Measurements from ENCODE around the gene PPP1R13B.

Gene PPP1R13B

DNA sequence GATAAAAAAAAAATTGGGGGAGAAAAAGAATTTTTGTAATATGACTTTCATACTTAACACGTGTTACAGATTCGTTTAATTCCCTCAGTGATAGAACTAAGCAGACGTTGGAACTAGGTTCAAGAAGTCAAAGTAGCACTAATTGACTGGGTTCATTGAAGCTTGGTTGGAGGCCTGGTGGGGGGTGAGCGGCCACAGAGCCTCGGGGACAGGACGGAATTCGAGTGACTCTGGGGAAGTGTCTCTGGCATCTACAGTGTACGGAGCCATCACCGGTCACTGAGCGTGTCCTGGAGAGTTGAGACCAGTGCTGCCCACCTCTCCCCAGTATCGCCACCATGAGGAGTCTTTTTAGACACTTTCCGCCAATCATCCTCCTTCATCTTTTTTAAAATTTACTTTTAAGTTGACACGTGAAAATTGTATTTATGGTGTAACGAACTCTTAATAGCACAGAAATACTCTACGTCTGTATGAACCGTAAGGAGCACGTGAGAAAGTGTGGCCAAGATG is 130.4 kb downstream of the PPP1R13B start:
- WGBS, 2 experiments (ENCODE audit: insufficient coverage in 2 of 2), result 73 to 74% methylated on average over 12 to 13 of the region's 17 CpGs
- no peaks in the 10 kb centered on the region for H3K9me3 ChIP-seq (ENCODE audit: control insufficient read depth, low read length)

DNA sequence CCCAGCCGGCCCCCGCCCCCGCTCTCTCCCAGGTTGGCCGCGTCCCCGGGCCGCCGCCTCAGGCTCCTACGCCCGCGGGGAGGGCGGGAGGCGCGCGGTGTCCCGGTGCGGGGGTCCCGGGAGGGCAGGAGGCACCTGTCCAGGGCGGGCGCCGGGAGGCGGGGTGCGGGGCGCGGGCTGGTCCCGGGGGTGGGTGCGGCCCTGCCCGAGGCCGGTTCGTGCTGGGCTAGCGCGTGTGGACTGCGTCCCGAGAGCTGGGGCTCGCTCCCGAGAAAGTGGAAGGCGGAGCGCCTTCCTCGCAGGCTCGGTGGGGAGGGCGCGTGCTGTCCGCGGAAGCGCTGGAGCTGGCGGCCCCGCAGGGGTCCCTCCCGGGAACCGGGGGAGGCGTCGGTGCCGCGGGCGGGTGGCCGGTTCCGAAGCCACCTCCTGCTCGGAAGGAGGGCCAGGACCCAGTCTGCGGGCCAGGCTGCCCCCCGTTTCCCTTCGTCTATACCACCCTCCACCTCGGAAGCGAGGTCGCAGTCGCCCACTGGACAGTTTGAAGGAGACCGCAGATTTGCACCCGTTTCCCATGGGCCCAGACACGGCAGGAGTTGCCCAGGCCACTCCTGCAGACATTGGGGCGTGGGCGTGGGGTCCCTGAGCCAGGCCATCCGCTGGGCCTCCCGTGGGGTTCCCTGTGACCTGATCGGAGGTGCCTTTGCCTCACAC is 131.1 kb downstream of the PPP1R13B start:
- Histone ChIP-seq H3K9me3 (ENCODE audit: control insufficient read depth, low read length) (no peaks in the 10 kb centered on the region), H3K4me3 (ENCODE audit: extremely low read depth, insufficient read depth, low read length, poor library complexity, severe bottlenecking) (peak overlapping the region; percentile 67), H3K4me1 (ENCODE audit: control insufficient read depth, insufficient read depth, low read length, poor library complexity, severe bottlenecking) (peaks cover 14% of the 10 kb centered on the region), H3K27ac (ENCODE audit: low read depth, low read length, severe bottlenecking) (no peak overlapping the region), H3K36me3 (ENCODE audit: control insufficient read depth, insufficient read depth, low read length) (peaks cover 23% of the 10 kb centered on the region)
- WGBS, 2 experiments (ENCODE audit: insufficient coverage in 2 of 2), result 3 to 5% methylated on average over 40 to 59 of the region's 72 CpGs

More for the DNA sequence above, 130.4 kb downstream of the PPP1R13B start:
- Histone ChIP-seq H3K4me3 (ENCODE audit: extremely low read depth, insufficient read depth, low read length, poor library complexity, severe bottlenecking) (peak overlapping the region; percentile 67), H3K36me3 (ENCODE audit: control insufficient read depth, insufficient read depth, low read length) (peaks cover 23% of the 10 kb centered on the region), H3K4me1 (ENCODE audit: control insufficient read depth, insufficient read depth, low read length, poor library complexity, severe bottlenecking) (peaks cover 14% of the 10 kb centered on the region), H3K27ac (ENCODE audit: low read depth, low read length, severe bottlenecking) (no peak overlapping the region)

DNA sequence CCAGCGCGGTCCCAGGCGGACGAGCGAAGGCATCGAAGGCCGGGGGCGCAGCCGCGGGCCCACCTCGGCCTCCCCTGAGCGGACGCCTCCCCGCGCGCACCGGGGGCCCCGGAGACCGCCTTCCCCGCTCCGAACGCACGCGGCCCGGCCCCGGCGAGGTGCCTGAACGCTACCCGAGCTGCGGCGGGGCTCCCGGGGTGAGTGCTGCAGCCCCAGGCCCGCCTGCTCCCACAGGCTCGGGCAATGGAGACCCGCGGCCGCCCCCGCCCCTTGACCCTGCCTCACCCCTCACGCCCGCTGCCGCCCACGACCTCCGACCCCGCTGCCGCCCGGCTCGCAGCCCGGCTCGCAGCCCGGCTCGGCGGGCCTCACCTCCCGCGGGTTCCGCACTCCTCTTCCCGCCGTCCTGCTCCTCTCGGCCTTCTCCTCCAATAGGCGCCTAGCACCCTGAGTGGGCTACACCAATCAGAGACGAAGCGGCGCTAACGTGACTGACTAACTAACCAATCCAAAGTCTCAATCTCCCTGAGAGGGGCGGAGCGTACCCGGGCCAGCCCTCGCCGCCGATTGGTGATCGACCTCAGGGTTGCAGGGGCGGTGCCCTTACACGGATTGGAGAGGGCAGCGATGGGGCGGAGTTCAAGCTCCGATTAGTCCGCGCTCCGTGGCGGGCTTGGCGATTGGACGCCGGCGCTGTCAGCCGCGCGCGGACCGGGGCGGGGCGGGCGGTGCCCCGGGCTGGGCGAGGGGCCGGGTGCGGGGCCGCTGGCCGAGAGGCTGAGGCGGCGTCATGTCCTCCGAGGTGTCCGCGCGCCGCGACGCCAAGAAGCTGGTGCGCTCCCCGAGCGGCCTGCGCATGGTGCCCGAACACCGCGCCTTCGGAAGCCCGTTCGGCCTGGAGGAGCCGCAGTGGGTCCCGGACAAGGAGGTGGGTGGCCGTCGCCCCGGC is 132.0 kb downstream of the PPP1R13B start, which contains the start of the genes XRCC3 and ZFYVE21:
Gene XRCC3 (minus strand): TSS at position 400 of the 949 bp plus-strand sequence. CDS start 4,364 bp downstream, outside the sequence.
Gene ZFYVE21 (plus strand): TSS at position 759 of the 949 bp plus-strand sequence. CDS start 32 bp downstream, at position 791.
- Histone ChIP-seq H3K9me3 (ENCODE audit: control insufficient read depth, low read length) (no peaks in the 10 kb centered on the region), H3K27ac (ENCODE audit: low read depth, low read length, severe bottlenecking) (peak within 1 kb of the TSS; percentile 49), H3K4me1 (ENCODE audit: control insufficient read depth, insufficient read depth, low read length, poor library complexity, severe bottlenecking) (peaks cover 18% of the 10 kb centered on the region), H3K36me3 (ENCODE audit: control insufficient read depth, insufficient read depth, low read length) (peaks cover 28% of the 10 kb centered on the region), H3K4me3 (ENCODE audit: extremely low read depth, insufficient read depth, low read length, poor library complexity, severe bottlenecking) (peak within 1 kb of the TSS; percentile 67)
- 1% methylated on average over 77 to 79 of the region's 121 CpGs for WGBS, 2 experiments (ENCODE audit: insufficient coverage in 2 of 2)

DNA sequence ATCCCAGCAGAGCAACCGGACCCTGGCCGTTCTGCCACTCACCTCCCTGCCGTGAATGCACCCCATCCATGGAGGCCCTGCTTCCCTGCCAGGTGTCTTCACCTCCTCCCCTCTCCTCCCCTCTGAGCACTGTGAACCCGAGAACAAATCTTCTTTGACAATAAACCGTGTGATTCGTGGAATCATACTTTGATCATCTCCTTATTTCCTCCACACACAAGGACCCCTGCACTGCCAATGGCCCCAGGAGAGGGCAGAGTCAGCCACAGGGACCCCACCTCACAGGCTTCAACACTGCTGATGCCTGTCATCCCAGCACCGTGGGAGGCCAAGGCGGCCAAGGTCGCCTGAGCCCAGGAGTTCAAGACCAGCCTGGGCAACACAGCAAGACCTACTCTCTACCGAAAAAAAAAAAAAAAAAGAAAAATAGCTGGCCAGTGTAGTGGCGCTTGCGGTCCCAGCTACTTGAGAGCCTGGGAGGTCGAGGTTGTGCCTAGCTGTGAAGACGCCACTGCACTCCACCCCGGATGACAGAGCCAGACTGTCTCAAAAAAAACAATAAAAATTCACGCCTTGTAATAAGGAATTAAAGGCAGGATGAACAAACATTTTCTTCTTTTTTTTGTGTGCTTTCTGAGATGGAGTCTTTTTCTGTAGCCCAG is 133.2 kb downstream of the PPP1R13B start:
- Histone ChIP-seq H3K4me3 (ENCODE audit: extremely low read depth, insufficient read depth, low read length, poor library complexity, severe bottlenecking) (peak overlapping the region; percentile 63), H3K4me1 (ENCODE audit: control insufficient read depth, insufficient read depth, low read length, poor library complexity, severe bottlenecking) (peaks cover 18% of the 10 kb centered on the region), H3K27ac (ENCODE audit: low read depth, low read length, severe bottlenecking) (no peak overlapping the region), H3K36me3 (ENCODE audit: control insufficient read depth, insufficient read depth, low read length) (peaks cover 29% of the 10 kb centered on the region), H3K9me3 (ENCODE audit: control insufficient read depth, low read length) (no peaks in the 10 kb centered on the region)
- WGBS, 2 experiments (ENCODE audit: insufficient coverage in 2 of 2), result 83 to 84% methylated on average over 13 to 15 of the region's 16 CpGs

DNA sequence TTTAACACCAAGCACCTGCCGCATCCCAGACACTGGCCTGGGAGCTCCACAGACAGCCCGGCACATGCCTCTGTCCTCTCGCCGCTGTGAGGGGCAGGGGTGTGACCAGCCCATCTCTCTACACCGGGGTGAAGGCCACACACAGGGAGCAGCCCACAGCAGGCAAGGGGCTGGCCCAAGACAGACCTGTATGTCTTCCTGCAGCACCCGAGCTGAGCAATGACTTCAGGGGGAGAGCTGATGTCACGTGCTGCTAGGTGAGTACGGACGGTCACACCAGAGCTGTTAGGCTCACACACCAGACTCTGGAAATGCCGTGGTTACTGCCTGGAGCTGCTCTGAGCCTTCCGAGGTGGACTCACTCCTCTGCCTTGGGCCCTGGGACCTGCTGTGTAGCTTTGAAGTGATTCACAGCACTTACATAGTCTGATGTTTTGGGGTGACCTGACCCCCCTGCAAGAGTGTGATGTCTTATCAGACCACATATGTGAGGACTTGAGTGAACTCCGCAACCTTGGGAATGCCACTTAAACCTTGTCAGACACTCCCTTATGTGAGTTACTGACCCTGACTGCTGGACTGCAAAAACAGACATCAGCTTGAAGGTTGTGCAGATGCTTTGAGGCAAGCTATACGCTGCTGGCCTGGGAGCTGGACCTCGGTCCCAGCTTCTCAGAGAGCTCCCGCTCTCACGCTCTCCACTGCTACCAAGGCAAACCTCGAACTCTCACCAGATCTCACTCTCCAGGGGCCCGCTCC is 133.9 kb downstream of the PPP1R13B start:
- H3K9me3 ChIP-seq (ENCODE audit: control insufficient read depth, low read length), result no peaks in the 10 kb centered on the region
- H3K4me1 ChIP-seq (ENCODE audit: control insufficient read depth, insufficient read depth, low read length, poor library complexity, severe bottlenecking), result peaks cover 14% of the 10 kb centered on the region
- no peak overlapping the region for H3K27ac ChIP-seq (ENCODE audit: low read depth, low read length, severe bottlenecking)
- no peak overlapping the region for H3K4me3 ChIP-seq (ENCODE audit: extremely low read depth, insufficient read depth, low read length, poor library complexity, severe bottlenecking)
- WGBS, 2 experiments (ENCODE audit: insufficient coverage in 2 of 2), result 91 to 93% methylated on average over 18 of the region's 18 CpGs
- H3K36me3 ChIP-seq (ENCODE audit: control insufficient read depth, insufficient read depth, low read length), result peaks cover 35% of the 10 kb centered on the region

DNA sequence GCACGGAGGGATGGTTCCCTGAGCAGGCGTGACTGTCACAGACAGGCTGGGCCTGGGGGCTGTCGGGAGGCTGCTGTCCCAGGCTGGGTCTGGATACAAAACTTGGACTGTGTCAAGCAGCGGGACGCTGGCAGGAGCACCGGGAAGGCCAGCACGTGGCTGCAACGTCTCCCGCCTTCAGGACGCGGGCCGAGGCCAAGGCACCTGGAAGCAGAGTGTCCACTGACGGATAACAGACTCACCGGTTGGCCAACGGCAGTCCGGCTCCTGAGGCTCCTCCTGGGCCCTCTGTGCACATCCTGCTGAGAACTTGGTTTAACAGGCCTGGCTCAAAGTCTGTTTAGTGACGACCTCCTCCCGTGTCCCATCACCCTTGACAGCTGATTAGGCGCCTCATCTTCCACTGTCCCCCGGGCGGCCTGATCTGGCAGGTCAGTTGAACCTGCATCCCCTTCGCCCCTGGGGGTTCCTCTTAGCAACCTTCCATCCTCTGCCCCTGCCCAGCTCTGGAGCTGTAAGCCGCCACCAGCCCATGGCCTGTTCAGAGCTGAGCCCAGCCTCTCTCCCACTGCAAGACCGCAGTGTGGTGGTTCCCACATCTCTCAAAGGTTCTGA is 134.6 kb downstream of the PPP1R13B start:
- peaks cover 38% of the 10 kb centered on the region for H3K36me3 ChIP-seq (ENCODE audit: control insufficient read depth, insufficient read depth, low read length)
- WGBS, 2 experiments (ENCODE audit: insufficient coverage in 2 of 2), result 96 to 97% methylated on average over 17 to 24 of the region's 24 CpGs

DNA sequence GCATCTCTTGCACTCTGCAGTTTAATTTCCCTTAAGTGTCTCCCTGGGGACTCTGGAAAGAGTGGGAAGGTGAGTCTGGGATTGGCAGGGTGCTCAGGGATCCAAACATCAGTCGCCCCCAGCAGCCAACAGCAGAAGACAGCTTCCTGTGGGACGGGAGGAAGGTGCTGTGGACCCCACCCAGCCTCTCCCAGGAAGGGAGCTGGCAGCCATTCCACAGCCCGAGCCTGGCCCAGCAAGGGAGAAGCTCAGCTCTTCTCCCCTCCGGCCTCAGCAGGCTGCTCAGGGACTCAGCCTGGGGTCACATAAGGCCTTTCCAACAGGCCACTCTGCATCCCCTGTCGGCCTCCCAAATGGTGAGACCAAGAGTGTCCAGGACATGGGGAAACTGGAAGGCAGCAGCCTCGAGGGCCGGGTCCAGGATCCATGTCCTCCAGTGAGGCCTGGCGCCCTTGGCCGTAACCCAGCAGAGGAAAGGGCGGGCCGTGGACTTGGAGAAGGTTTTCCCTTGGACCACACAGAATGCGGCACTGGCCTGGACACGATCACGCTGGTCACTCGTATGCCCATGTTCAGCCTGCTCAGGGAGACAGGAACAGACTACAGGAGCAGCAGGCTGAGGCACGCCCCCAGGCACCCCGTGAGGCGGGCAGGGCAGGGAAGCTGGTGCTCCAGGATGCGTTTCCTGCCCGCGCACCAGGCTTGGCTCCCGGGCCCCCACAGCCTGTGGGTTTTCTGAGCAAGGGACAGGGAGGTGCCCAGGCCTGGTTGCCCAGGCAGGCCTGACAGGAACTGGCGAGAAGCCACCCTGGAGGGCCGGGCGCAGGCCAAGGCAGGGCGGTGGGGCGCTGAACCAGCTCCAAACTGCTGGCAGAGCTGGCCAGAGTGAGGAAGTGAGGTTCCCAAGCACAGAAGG is 135.6 kb downstream of the PPP1R13B start:
- H3K36me3 ChIP-seq (ENCODE audit: control insufficient read depth, insufficient read depth, low read length), result peaks cover 42% of the 10 kb centered on the region
- 94% methylated on average over 20 to 25 of the region's 27 CpGs for WGBS, 2 experiments (ENCODE audit: insufficient coverage in 2 of 2)
- H3K27ac ChIP-seq (ENCODE audit: low read depth, low read length, severe bottlenecking), result no peak overlapping the region
- H3K4me1 ChIP-seq (ENCODE audit: control insufficient read depth, insufficient read depth, low read length, poor library complexity, severe bottlenecking), result peaks cover 7% of the 10 kb centered on the region
- no peaks in the 10 kb centered on the region for H3K9me3 ChIP-seq (ENCODE audit: control insufficient read depth, low read length)
- no peak overlapping the region for H3K4me3 ChIP-seq (ENCODE audit: extremely low read depth, insufficient read depth, low read length, poor library complexity, severe bottlenecking)

More for the DNA sequence above, 134.6 kb downstream of the PPP1R13B start:
- Histone ChIP-seq H3K4me1 (ENCODE audit: control insufficient read depth, insufficient read depth, low read length, poor library complexity, severe bottlenecking) (peaks cover 11% of the 10 kb centered on the region), H3K27ac (ENCODE audit: low read depth, low read length, severe bottlenecking) (no peak overlapping the region), H3K9me3 (ENCODE audit: control insufficient read depth, low read length) (no peaks in the 10 kb centered on the region), H3K4me3 (ENCODE audit: extremely low read depth, insufficient read depth, low read length, poor library complexity, severe bottlenecking) (no peak overlapping the region)

DNA sequence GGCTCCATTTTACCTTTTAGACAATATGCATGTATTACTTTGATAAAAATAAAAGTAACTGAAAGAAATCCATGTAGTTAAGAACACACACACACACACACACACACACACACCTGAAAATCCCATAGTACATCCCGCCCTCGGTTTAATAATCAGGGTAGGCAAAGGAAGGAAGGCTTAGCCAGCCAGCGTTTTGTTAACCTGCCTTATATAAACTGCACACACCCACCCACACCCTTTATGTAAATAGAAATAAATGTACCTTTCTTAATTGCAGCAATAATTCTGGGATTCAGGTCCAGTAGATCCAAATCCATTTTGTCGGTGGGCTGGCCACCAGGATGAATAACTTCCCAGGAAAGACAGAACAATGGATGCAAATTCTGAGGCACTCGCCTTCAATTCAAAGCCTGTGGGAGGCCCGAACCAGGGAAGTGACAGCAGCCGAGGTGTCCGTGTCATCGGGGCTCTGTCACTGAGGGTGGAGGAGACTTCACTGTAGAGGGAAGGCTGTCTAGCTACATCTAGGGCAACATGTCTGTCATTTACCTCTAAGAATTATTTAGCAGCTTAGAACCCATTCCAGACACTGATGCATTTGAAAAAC is 136.5 kb downstream of the PPP1R13B start:
- Histone ChIP-seq H3K36me3 (ENCODE audit: control insufficient read depth, insufficient read depth, low read length) (peaks cover 50% of the 10 kb centered on the region), H3K27ac (ENCODE audit: low read depth, low read length, severe bottlenecking) (no peak overlapping the region)

More for the DNA sequence above, 136.5 kb downstream of the PPP1R13B start:
- Histone ChIP-seq H3K4me1 (ENCODE audit: control insufficient read depth, insufficient read depth, low read length, poor library complexity, severe bottlenecking) (peaks cover 7% of the 10 kb centered on the region), H3K9me3 (ENCODE audit: control insufficient read depth, low read length) (no peaks in the 10 kb centered on the region), H3K4me3 (ENCODE audit: extremely low read depth, insufficient read depth, low read length, poor library complexity, severe bottlenecking) (no peak overlapping the region)
- 57 to 70% methylated on average over 2 to 3 of the region's 9 CpGs for WGBS, 2 experiments (ENCODE audit: insufficient coverage in 2 of 2)

All from mesodermal cell (in vitro differentiated cells).